Measurements from ENCODE around the gene LST1. TPM values are rescaled to one million over a fixed set of nuclear protein-coding genes. Genes with fewer than 3 reads are reported as not detected.

The LST1 gene
- total and polyA plus RNA-seq, 2 of the 8 experiments (the other 6 are each of a cell fraction or from before 2014, with no cell fraction given) = not detected

- Histone ChIP-seq H3K4me2 (ENCODE audit: insufficient read depth in 1 of 2, low read depth in 2 of 2, low read length in 2 of 2) (no peak overlapping the region; a peak in 1 of 4 replicates), H4K91ac (replicated peaks; ENCODE audit: insufficient read length, low read length) (no peak overlapping the region), H3K4ac (replicated peaks; ENCODE audit: insufficient read length, low read depth, low read length) (no peak overlapping the region), H2BK12ac (ENCODE audit: low read depth, low read length) (no peak overlapping the region), H3K79me2 (ENCODE audit: control insufficient read depth in 1 of 2, insufficient read depth in 2 of 2, low read length in 2 of 2) (peaks cover 29 to 43% of the 10 kb centered on the region in 2 experiments), H3K27me3 (replicated peaks in 1 of 4; ENCODE audit: control insufficient read depth in 3 of 4, extremely low read depth in 1 of 4, insufficient read depth in 3 of 4, low read length in 3 of 4) (no peaks in the 10 kb centered on the region), H2BK15ac (ENCODE audit: low read length) (no peak overlapping the region), H3K23me2 (ENCODE audit: low read depth, low read length) (peaks cover 7% of the 10 kb centered on the region), H4K20me1 (replicated peaks in 1 of 2; ENCODE audit: control insufficient read depth in 1 of 2, insufficient read depth in 2 of 2, low read length in 2 of 2) (peaks cover 16 to 20% of the 10 kb centered on the region in 2 experiments), H3K56ac (replicated peaks; ENCODE audit: insufficient read length, low read depth, low read length) (no peak overlapping the region), H3K14ac (ENCODE audit: insufficient read length) (no peak overlapping the region), H4K5ac (ENCODE audit: insufficient read length, low read depth, low read length) (no peak overlapping the region), H2AFZ (ENCODE audit: low read length) (no peak overlapping the region), H3K27ac (ENCODE audit: low read depth, low read length) (no peak overlapping the region), H3K18ac (ENCODE audit: extremely low read depth, low read length) (no peak overlapping the region), H3K9ac (replicated peaks in 1 of 4; ENCODE audit: extremely low read depth in 1 of 4, low read depth in 3 of 4, low read length in 3 of 4) (no peak overlapping the region), H2BK120ac (replicated peaks; ENCODE audit: low read depth, low read length) (no peak overlapping the region), H3K4me1 (replicated peaks in 1 of 4; ENCODE audit: control insufficient read depth in 3 of 4, insufficient read depth in 4 of 4, low read length in 3 of 4) (peaks cover 4 to 18% (median 10%) of the 10 kb centered on the region in 4 experiments; a peak in 6 of 7 replicates), H4K8ac (ENCODE audit: extremely low read depth, insufficient read depth, low read length) (no peak overlapping the region), H3K79me1 (ENCODE audit: low read depth, low read length) (no peaks in the 10 kb centered on the region; the same call in 1 of the 2 replicates), H3K36me3 (ENCODE audit: control insufficient read depth in 2 of 4, insufficient read depth in 4 of 4, low read length in 3 of 4) (peaks cover 10 to 19% (median 18%) of the 10 kb centered on the region in 4 experiments), H2BK5ac (ENCODE audit: low read depth, low read length) (no peak overlapping the region), H3K23ac (ENCODE audit: insufficient read length) (no peak overlapping the region), H2AK5ac (ENCODE audit: low read depth, low read length) (no peak overlapping the region), H3K4me3 (ENCODE audit: extremely low read depth in 1 of 4, insufficient read depth in 2 of 4, low read depth in 3 of 4, low read length in 4 of 4) (no peak overlapping the region), H3K9me3 (ENCODE audit: insufficient read depth in 2 of 2, low read depth in 1 of 2, low read length in 1 of 2) (no peaks in the 10 kb centered on the region), H2BK20ac (ENCODE audit: low read length) (no peak overlapping the region)
- 96% methylated on average over 6 of the region's 6 CpGs; no CpG with 5 or more reads in 1 of the 2 experiments for WGBS, 2 experiments (ENCODE audit: extremely low coverage in 1 of 2, insufficient coverage in 1 of 2, insufficient read length in 1 of 2, insufficient replicate concordance in 2 of 2, low coverage in 1 of 2, low lambda C conversion rate in 2 of 2, missing lambda C conversion rate in 1 of 2)
- ChIA-PET CTCF (ENCODE audit: partially characterized antibody) (interaction anchor here (1.1 to 24.7 kb wide), 4 partner anchors 36 to 67 kb away, joined by 3 to 613 read pairs (median 4); partner anchors contain the start of genes LST1 and NCR3), POLR2A (ENCODE audit: partially characterized antibody) (interaction anchor here (0.9 to 18.4 kb wide), 12 partner anchors 8 to 121 kb away, joined by 3 to 428 read pairs (median 44); partner anchors contain the start of genes AIF1, BAG6, C6orf47 and CSNK2B)
- no peak for TF ChIP-seq YY1 (IDR thresholded peaks at IDR 0.05; ENCODE audit: low read depth, low read length)
- TF ChIP-seq SP2 (IDR thresholded peaks at IDR 0.05; ENCODE audit: low read length) = no peak
- no peak for TF ChIP-seq JUND (IDR thresholded peaks at IDR 0.05; ENCODE audit: low read length)
- TF ChIP-seq GABPA (IDR thresholded peaks at IDR 0.05; ENCODE audit: borderline replicate concordance, insufficient read depth, low read length) = no peak
- TF ChIP-seq SIX5 (IDR thresholded peaks at IDR 0.05; ENCODE audit: low read depth, low read length) = no peak
- no peak for TF ChIP-seq RXRA (IDR thresholded peaks at IDR 0.05; ENCODE audit: insufficient read depth, low read depth, low read length)
- DNase-seq (ENCODE audit: low read depth in 1 of 2, low spot score in 2 of 2) = no peak
- FAIRE-seq = no peak
These were observed 42.4 kb upstream of the LST1 start for GRCh38 chr6:31543639-31544038.
